Activated CD4-positive, alpha-beta T cell treated with anti-CD3 and anti-CD28 coated beads, Interleukin-2, Interleukin-4, amounts not matched to agents 100 ng/mL and 50 ng/mL, durations not matched to agents 16 hours and 8 hours (primary cell): Measurements from ENCODE around the gene FLYWCH2.

Experiments
- DNase-seq: peaks from one replicate; pipeline ENCODE4 v3.0.0-alpha.2; 2020; ENCODE audit warnings: low spot score

The FLYWCH2 gene

GRCh38 chr16:2881783-2882649 lies 999 bp upstream of the FLYWCH2 start:
- DNase-seq: no peak

GRCh38 chr16:2883458-2883908 lies 468 bp downstream of the FLYWCH2 start:
- no peak for DNase-seq

DNA sequence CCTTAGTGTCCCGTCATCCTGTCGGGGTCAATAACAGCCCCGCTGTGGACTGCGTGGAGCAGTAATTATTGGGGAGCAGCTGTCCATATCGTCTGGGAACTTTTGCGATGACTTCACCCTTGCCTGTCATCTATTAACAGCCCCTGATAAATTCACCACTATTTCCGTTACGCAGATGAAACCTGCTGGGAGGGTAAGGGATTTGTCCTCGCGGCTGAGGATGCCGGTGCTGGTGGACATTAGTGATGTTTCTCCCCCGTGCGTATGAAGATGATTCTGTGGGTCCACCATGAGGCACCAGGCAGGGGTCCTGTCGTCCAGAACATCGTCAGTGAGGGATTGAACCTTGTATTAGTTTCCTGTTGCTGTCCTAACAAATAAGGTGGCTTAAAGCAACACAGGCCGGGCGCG lies 1.0 kb downstream of the FLYWCH2 start:
- DNase-seq: no peak

- no peak for DNase-seq
Observed at GRCh38 chr16:2894231-2894630, 11.2 kb downstream of the FLYWCH2 start.

GRCh38 chr16:2895813-2896212 lies 12.8 kb downstream of the FLYWCH2 start:
- DNase-seq: no peak

- DNase-seq: no peak
Observed at GRCh38 chr16:2896480-2897010, 13.5 kb downstream of the FLYWCH2 start.

DNA sequence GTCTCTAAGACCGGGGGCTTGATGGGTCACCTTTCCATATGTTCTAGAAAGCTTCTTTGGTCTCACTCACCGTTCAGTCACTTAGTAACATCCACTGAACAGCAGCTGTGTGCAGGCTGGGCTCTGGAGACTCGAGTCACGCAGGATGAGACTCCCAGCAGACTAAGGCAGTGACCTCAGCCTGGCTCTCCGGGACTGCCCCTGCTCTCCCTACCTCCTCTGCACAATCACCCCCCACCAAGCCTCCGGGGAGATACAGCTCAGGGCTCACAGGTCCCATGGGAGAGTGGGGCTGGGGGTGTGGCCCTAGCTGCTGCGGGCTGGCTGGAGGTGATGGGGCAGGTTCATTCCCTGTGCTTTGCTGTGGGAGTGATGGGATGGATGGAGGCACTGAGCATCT lies 14.1 kb downstream of the FLYWCH2 start:
- DNase-seq: no peak

- no peak for DNase-seq
Observed at GRCh38 chr16:2898831-2899563, 16.0 kb downstream of the FLYWCH2 start.

DNA sequence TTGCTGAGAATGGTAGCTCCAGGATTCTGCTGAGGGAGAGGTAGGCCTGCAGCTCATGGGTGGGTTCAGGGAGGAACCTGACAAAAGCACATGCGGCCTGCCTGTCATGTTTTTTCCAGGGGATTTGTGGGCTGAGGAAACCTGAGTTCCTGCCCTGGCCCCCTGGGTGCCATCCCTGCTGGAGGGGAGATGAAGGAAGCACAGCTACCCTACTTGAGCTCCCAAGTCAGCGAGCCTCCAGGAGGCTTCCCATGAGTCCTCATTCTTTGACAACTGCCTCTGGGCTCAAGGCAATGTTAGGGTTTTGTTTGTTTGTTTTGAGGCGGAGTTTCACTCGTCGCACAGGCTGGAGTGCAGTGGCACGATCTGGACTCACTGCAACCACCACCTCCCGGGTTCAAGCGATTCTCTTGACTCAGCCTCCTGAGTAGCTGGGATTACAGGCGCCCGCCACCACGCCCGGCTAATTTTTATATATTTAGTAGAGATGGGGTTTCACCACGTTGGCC lies 16.6 kb downstream of the FLYWCH2 start:
- DNase-seq: no peak

DNA sequence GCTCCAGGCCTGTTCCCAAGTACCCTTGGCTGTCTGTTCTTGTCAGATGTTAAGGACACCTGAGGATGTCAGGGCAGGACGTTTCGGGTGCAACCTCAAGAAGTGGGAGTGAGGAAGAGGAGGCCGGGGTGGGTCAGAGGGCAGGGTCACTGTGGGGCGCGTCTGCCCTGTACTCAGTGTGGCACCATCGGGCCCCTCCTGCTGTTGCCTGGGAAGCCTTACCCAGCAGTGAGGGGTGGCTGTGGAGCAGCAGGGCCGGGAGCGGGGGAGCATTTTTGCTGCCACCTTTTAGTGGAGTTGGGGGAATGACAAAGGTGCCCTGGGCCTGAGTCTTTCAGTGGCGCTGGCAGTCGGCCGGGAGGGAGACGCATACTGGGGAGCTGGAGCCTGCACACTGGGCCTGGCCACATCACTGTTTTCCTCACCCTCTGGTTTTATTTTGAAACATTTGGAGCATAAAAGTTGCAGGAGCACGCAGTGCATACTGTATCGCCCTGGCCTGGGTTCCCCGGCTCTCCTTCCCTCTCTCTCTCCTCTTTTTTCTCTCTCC lies 17.6 kb downstream of the FLYWCH2 start:
- DNase-seq: no peak

- no peak for DNase-seq
Observed at GRCh38 chr16:2902337-2903130, 19.5 kb downstream of the FLYWCH2 start.

- peak; percentile 85 for DNase-seq
Observed at GRCh38 chr16:2904100-2904921, 21.3 kb downstream of the FLYWCH2 start.

GRCh38 chr16:2904922-2905240 lies 21.9 kb downstream of the FLYWCH2 start:
- peak; percentile 13 for DNase-seq

DNA sequence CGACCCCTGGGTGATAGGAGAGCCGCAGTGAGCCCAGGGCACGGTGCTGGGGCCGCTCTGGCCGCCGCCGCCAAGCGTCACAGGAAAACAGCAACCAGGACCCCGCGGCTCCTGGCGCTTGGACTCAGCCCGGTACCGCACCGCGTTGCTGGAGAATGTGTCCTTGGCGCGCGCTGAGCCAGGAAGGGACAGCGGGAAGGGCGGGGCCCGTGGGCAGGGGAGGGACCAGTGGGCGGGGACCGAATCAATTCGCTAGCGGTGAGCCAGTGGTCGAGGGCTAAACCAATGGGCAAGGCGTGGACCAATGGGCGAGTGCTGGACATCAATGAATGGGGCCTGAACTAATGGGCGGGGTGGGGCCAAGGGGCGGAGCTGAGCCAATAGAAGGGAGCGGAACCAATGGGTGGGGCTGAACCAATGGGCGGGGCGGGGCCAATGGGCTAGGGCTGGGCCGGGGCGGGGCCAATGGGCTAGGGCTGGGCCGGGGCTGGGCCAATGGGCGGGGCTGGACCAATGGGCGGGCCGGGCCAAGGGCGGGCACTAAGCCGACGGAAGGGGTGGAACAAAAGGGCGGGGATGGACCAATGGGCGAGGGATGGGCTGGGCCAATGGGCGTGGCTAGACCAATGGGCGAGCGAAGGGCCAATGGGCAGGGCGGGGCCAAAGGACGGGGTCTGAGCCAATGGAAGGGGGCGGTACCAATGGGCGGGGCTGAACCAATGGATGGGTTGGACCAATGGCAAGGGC lies 22.4 kb downstream of the FLYWCH2 start:
- DNase-seq: peak; percentile 99

DNA sequence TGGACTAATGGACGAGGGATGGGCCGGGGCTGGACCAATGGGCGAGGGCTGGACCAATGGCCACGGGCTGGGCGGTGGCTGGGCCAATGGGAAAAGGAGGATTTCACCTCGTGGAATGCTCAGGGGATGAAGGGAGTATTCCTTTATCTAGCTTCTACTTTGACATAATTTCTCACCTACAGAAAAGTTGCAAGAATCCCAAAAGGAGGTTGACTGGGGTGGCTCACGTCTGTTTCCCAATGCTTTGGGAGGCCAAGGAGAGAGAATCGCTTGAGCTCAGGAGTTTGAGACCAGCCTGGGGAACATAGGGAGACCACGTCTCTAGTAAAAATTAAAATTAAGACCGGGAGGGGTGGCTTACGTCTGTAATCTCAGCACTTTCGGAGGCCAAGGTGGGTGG lies 23.0 kb downstream of the FLYWCH2 start:
- no peak for DNase-seq

DNA sequence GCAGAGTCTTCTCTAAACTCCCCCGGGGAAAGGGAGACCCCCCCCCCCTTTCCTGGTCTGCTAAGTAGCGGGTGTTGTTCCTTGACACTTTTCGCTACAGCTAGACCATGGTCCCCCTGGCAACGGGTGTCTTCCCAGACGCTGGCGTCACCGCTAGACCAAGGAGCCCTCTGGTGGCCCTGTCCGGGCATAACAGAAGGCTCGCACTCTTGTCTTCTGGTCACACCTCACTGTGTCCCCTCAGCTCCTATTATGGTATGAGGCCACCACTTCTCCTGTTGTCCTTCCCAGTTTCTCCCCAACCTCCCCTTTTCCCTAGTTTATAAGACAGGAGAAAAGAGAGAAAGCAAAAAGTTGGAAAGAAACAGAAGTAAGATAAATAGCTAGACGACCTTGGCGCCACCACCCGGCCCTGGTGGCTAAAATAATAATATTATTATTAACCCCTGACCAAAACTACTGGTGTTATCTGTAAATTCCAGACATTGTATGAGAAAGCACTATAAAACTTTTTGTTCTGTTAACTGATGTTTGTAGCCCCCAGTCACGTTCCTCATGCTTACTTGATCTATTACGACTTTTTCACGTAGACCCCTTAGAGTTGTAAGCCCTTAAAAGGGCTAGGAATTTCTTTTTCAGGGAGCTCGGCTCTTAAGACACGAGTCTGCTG lies 24.2 kb downstream of the FLYWCH2 start:
- peak; percentile 56 for DNase-seq

GRCh38 chr16:2910441-2910969 lies 27.5 kb downstream of the FLYWCH2 start:
- DNase-seq: no peak

DNA sequence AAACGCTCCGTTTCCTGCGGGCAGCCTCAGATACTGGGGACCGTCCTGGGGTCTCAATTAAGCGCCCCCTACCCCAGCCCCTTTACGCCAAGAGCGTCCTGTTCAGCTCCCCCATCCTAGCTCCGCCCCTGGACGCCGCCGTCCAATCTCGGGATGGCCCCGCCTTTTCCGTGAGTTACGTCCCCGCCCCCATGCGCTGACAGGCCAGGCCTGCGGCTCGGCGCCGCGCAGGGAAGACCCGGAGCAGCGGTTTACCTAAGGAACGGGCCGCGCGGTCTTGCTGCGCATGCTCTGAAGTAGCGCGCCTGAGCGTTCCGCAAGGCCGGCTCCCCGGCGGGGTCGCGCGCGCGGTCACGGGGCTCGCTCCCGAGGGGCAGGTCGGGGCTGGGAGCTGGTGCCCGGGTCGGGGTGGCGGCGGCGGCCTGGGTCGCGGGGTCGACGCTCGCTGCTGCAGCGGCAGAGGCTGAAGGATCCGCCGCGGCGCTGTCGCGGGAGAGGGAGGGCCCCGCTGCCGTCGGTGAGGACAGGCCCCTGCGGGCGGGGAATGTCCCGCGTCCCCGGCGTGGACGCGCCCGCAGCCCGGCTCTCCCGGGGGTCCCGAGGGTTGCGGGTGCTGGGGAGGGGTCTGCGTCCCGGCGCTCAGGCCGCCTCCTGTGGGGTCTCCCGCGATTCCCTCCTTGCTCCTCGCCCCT lies 28.8 kb downstream of the FLYWCH2 start, which contains the start of gene FLYWCH1:
Gene FLYWCH1, plus strand, starts transcription at position 294 of the 692 bp plus-strand sequence. CDS start 17,755 bp downstream, outside the sequence.
- peak; percentile 99 for DNase-seq
